ENCODE results near the gene MCUB.
"Not testable (repeated sequence)": the region's sequence is repeated elsewhere in the genome, so short reads cannot be mapped to it uniquely, and the experiment has no call there.

MCUB gene

GRCh38 chr4:109579997-109580396, 20.0 kb downstream of the MCUB start:
- DNase-seq (ENCODE audit: low read depth), result not testable (repeated sequence)

GRCh38 chr4:109588176-109588575, 28.1 kb downstream of the MCUB start:
- DNase-seq (ENCODE audit: low read depth), result peak; percentile 57

DNA sequence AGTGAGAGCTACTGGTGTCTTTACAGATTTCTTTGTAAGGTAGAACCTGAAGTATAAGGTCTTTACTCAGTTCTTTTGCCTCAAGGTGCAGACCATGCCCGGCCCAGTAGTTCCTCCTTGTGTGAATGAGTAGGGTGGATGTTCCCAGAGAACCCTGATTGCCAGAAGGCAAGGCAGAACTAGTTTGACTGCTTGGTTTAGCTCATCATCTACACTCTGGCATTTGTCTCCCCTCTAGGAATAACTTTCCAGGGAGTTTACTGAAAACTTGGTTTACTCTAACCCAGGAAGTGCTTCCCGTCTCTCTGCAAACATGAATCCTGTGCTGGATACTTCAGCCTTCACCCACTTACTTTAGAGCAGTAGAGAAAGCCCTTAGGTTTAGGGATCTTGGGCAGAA, 29.1 kb downstream of the MCUB start:
- no peak for DNase-seq (ENCODE audit: low read depth)

GRCh38 chr4:109589605-109590004, 29.6 kb downstream of the MCUB start:
- DNase-seq (ENCODE audit: low read depth), result no peak

DNA sequence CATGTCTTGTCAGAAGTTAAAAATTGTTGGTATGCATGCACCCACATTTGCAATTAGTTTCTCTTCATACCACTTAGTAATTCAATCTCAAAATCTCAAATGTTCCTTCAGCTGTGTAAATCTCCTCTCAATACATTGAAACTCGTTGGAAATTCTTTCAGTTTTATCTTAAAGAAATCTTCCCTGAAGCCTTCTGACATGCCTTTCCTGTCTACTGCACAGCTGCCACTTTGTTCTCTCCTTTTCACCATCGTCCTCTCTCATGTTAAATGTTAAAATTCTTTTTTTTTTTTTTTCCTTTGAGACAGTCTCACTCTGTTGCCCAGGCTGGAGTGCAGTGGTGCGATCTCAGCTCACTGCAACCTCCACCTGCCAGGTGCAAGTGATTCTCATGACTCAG, 30.9 kb downstream of the MCUB start:
- no peak for DNase-seq (ENCODE audit: low read depth)

DNA sequence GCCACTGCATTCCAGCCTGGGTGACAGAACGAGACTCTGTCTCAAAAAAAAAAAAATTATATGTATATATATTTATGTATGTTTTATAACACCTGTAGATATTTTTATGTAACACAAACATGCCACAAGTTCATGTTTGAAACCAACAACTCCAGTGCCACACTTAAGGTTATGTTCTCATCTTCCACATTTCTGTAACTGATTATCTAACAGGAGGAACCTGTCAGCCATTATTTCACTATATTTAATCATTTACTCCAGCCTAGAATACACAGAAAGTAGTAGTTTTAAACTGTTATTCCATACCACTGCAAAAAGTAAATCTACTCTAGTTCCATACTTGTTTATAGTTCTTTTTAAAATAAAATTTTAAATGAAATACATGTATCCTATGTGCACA, 32.3 kb downstream of the MCUB start:
- no peak for DNase-seq (ENCODE audit: low read depth)

- DNase-seq (ENCODE audit: low read depth), result not testable (repeated sequence)
Measured at GRCh38 chr4:109595123-109595522, 35.1 kb downstream of the MCUB start.

DNA sequence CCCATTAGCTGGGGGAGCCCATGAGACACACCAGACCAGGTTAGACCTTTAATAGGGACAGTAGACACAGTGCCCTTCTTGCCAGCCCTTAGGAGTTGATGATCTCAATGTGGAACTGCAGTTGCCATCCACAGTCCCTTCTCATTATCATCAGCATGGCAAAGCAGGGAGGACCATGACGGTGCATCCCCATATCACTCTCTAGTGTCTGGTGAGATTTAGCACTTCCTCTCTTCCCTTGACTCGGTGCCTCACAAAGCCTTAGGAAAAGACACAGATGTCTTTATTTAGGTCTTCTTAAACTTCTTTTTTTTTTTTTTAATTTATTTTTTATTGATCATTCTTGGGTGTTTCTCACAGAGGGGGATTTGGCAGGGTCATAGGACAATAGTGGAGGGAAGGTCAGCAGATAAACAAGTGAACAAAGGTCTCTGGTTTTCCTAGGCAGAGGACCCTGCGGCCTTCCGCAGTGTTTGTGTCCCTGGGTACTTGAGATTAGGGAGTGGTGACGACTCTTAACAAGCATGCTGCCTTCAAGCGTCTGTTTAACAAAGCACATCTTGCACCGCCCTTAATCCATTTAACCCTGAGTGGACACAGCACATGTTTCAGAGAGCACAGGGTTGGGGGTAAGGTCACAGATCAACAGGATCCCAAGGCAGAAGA, 36.5 kb downstream of the MCUB start:
- DNase-seq (ENCODE audit: low read depth), result not testable (repeated sequence)

- DNase-seq (ENCODE audit: low read depth), result no peak
Measured at GRCh38 chr4:109599046-109599652, 39.1 kb downstream of the MCUB start.

GRCh38 chr4:109600431-109600830, 40.4 kb downstream of the MCUB start:
- no peak for DNase-seq (ENCODE audit: low read depth)

DNA sequence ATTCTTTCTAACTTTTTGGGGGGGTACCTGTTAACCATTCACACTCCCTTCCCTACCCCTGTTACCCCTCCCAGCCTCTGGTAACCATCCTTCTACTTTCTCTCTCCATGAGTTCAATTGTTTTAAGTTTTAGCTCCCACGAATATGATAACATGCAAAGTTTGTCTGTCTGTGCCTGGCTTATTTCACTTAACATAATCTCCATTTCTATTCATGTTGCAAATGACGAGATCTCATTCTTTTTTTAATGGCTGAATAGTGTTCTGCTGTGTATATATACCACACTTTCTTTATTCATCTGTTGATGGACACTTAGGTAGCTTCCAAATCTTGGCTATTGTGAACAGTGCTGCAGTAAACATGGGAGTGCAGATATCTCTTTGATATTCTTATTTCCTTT, 41.3 kb downstream of the MCUB start:
- no peak for DNase-seq (ENCODE audit: low read depth)

DNA sequence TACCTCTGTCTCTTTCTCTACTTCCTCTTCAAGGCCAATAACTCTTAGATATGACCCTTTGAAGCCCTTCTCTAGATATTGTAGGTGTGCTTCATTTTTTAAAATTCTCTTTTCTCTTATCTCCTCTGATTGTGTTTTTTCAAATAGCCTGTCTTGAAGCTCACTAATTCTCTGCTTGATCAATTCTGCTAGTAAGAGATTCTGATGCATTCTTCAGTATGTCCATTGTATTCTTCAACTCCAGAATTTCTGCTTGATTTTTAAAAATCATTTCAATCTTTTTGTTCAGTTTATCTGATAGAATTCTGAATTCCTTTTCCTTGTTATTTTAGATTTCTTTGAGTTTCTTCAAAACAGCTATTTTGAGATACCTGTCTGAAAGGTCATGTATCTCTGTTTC, 47.9 kb downstream of the MCUB start:
- DNase-seq (ENCODE audit: low read depth), result no peak

DNA sequence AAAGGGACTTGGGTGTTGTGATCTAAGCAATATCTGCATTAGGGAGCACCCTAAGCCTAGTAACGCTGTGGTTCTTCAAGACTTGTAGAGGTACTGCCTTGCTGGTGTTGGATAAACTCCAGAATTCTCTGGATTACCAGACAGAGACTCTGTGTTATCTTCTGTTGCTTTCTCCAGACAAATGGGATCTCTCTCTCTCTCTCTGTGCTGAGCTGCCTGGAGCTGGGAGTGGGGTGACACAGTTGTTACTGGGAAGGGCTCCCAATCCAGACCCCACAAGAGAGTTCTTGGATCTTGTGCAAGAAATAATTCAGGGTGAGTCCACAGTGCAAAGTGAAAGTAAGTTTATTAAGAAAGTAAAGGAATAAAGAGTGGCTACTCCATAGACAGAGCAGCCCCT, 48.8 kb downstream of the MCUB start:
- no peak for DNase-seq (ENCODE audit: low read depth)

- no peak for DNase-seq (ENCODE audit: low read depth)
Measured at GRCh38 chr4:109609431-109609830, 49.4 kb downstream of the MCUB start.

- DNase-seq (ENCODE audit: low read depth), result no peak
Measured at GRCh38 chr4:109610489-109610888, 50.4 kb downstream of the MCUB start.

DNA sequence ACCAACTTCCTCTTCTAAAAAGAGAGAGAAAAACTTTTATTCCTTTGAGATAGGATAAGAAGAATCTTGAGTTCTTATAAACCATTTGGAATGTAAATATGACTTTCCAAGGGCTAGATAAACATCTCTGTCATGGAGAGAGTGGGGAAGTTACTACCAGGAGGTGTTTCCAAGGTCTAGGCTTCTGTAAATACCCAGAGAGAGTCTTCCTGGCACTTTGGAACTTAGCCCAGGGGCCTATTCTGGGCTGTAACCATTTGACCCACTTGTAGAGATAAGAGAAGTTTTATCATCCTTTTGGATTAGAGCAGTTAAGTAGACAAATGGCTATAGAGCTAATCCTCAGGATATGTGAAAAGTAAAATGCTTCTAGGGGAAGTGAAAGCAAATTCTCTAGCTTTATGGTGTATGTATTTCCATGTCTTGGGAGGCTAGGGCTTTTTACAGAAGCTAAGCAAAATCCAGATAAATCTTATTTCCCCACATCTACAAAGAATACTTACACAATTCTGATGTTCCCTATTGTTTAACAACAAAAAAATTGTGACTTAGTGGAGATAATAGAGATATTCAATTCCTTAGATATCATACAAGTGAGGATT, 51.1 kb downstream of the MCUB start:
- DNase-seq (ENCODE audit: low read depth), result no peak

DNA sequence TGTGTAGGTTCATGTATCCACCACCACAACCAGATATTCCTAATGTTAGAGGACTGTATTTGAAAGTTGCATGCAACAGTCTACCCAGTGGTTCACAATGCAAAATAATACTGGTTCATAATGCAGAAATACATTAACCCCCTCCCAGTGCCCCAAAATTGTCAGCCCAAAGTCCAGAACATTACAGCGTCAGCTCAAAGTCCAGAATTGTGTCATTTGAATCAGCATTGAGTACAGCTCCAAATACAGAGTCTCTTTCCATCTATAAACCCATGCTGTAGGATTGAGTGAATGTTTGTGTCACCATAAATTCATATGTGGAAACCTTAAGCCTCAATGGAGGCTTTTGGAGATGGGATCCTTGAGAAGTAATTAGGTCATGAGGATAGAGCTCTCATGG, 54.0 kb downstream of the MCUB start:
- no peak for DNase-seq (ENCODE audit: low read depth)

DNA sequence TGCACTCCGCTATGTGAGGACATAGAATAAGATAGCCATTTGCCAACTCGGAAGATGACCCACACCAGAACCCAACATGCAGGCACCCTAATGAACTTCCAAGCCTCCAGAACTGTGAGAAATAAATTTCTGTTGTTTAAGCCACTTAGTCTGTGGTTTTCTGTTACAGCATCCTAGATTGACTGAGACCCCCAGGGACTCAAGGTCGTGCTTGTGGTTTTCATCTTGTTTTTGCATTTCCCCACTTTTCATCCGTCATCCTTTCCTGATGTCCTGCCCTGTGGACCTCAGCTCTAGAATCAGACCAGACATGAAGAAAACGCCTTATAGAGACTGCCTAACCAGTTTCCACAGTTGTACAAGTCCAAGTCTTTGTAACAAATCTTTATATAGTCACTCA, 54.4 kb downstream of the MCUB start:
- no peak for DNase-seq (ENCODE audit: low read depth)

DNA sequence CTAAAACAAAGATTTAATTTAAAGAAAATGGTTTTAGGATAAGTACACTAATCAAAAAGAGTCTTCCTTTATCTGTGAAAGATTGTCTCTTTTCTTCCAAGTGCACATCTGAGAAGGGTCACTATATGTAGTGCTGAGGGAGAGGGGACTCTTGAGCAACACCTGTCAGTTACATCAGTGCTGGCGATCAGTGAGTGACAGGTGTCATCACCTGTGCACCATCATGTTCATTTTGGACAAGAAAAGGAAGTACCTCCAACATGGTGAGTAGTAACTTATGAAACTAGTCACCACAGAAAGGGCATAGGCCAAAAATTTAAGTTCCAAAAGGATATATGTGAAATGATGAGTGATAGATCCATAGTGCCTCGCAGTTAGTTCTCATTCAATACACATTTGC, 55.7 kb downstream of the MCUB start:
- DNase-seq (ENCODE audit: low read depth), result no peak

DNA sequence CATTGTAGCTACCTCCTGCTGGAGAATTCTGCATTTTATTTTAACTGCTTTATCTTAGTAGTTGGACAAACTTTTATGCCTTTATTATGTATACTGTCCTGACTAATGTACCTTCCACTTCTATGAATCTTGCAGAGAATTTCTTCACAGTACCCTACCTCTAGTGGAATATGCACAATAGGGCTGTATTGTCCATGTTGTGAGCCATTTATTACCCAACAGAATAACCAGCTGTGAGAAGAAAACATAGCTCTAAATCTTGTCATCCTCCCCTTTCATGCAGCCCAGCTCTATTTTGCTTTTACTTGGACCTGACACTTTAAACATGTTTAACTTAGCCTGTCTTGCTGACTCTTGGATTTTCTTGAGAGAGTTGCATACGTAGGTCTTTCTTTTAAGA, 56.2 kb downstream of the MCUB start:
- no peak for DNase-seq (ENCODE audit: low read depth)

DNA sequence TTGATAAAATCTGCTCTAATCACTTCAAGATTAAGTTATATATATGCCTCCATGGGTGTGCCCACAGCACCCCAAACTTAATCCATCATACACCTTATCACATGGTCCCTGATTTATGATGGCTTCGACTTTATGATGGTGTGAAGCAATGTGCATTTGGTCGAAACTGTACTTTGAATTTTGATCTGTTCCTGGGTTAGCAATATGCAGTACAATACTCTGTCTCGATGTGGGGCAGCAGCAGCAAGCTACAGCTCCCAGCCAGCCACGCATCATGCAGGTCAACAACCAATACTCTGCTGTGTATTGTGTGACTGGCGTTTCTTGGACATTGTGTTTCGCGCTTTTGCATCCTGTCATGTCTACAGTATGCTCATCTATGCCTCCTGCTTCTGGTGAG, 62.6 kb downstream of the MCUB start:
- DNase-seq (ENCODE audit: low read depth), result no peak

DNA sequence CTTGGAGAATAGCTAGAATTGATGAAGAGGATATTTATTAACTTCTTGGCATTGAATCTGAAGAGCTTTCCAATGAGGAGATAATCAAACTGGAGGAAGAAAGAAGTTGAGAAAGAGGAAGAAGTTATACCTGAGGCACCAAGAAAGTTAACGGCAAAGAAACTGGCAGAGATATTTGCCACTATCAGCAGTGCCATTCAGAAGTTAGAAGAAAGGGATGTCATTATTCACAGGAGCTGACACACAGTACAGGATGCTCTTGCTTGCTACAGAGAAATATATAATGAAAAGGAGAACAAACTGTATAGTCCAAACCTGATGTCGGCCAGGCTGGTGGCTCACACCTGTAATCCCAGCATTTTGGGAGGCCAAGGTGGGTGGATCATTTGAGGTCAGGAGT, 64.5 kb downstream of the MCUB start:
- no peak for DNase-seq (ENCODE audit: low read depth)

DNA sequence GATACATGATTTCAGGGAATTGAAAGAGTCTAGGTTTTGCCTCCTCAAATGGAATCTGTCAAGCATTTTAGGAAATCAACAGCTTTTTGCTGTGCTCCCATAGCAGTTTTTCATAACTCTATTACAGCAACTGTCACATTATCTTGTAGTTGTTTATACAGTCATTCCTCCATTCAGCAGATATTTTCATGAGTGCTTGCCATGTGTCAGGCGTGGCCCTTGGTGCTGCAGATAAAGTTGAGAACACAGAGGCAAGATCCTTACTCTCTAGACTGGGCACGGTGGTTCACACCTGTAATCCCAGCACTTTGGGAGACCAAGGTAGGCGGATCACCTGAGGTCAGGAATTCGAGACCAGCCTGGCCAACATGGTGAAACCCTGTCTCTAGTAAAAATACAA, 67.3 kb downstream of the MCUB start:
- no peak for DNase-seq (ENCODE audit: low read depth)

DNA sequence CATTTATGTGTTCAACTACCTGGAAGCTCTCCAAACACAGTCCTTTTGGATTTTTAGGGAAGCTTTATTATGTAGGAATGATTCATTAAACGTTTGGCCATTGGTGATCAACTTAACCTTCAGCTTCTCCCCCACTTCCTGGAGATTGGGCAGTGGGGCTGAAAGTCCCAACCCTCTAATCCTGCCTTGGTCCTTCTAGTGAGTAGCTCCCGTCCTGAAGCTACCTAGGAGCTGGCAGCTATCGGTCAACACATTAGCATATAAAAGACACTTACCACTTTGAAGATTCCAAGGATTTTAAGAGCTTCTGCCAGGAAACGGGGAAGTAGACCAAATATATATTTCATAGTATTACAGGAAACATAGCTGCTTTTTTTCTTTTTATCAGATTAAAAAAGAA, 69.7 kb downstream of the MCUB start:
- DNase-seq (ENCODE audit: low read depth), result no peak

All from activated T-cell treated with anti-CD3 and anti-CD28 coated beads for 24 hours (primary cell).